HL-60 (cell line): ENCODE data around the gene ELAVL4.

ENCODE experiments used
- POLR2AphosphoS5 ChIP-seq: IDR thresholded peaks from 2 replicates; pipeline ENCODE4 v1.6.1; 2012; ENCODE audit warnings: low read depth
- SPI1 ChIP-seq: IDR thresholded peaks from 2 replicates; pipeline ENCODE4 v1.6.1; 2012; ENCODE audit warnings: low read depth, mild to moderate bottlenecking, borderline replicate concordance
- TF ChIP-seq, protein P1 (sequence below): IDR thresholded peaks from one replicate; pipeline ENCODE4 v1.5.1; 2011; ENCODE audit warnings: low read length, control low read depth, inconsistent platforms; ENCODE audit not compliant: insufficient read depth
- TF ChIP-seq, protein P2 (sequence below): IDR thresholded peaks from 2 replicates; pipeline ENCODE4 v1.6.1; 2012; ENCODE audit warnings: low read depth; ENCODE audit not compliant: insufficient replicate concordance

DNA sequence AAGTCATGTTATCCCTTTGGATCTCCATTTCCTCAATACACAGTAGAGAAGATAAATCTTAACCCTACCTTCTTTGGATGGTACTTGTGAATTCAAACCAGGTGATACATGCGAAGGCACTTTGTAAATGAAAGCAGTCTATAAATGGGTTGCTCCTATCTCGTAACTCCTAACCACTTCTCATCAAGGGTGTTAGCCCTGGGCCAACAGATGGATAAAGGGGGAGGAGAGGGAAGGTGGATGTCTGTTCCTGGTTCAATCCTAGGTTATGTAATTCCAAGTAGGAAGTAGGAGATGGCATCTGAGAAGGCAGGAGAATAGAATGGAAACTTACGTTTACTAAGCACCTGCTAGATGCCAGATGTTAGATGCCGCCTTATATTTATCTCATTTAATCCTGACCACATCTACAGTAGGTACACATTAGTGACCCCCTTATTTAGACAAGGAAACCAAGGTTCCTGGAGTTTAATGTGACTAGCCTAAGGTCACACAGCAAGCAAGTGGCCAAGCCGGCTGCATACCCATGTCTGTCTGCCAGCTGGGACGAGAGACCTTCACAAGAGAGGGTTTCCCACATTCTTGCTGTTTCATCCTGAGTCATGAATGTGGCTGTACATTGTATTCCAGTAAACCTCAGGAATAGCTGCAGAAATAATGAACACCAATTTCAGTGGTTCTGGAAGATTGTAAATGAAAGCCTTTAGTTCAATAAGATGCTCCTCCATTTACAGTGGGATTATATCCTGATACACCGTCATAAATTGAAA lies 47.7 kb downstream of the ELAVL4 start:
- TF ChIP-seq, protein P1, sequence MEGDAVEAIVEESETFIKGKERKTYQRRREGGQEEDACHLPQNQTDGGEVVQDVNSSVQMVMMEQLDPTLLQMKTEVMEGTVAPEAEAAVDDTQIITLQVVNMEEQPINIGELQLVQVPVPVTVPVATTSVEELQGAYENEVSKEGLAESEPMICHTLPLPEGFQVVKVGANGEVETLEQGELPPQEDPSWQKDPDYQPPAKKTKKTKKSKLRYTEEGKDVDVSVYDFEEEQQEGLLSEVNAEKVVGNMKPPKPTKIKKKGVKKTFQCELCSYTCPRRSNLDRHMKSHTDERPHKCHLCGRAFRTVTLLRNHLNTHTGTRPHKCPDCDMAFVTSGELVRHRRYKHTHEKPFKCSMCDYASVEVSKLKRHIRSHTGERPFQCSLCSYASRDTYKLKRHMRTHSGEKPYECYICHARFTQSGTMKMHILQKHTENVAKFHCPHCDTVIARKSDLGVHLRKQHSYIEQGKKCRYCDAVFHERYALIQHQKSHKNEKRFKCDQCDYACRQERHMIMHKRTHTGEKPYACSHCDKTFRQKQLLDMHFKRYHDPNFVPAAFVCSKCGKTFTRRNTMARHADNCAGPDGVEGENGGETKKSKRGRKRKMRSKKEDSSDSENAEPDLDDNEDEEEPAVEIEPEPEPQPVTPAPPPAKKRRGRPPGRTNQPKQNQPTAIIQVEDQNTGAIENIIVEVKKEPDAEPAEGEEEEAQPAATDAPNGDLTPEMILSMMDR = no peak
- TF ChIP-seq POLR2AphosphoS5 = no peak
- TF ChIP-seq, protein P2, sequence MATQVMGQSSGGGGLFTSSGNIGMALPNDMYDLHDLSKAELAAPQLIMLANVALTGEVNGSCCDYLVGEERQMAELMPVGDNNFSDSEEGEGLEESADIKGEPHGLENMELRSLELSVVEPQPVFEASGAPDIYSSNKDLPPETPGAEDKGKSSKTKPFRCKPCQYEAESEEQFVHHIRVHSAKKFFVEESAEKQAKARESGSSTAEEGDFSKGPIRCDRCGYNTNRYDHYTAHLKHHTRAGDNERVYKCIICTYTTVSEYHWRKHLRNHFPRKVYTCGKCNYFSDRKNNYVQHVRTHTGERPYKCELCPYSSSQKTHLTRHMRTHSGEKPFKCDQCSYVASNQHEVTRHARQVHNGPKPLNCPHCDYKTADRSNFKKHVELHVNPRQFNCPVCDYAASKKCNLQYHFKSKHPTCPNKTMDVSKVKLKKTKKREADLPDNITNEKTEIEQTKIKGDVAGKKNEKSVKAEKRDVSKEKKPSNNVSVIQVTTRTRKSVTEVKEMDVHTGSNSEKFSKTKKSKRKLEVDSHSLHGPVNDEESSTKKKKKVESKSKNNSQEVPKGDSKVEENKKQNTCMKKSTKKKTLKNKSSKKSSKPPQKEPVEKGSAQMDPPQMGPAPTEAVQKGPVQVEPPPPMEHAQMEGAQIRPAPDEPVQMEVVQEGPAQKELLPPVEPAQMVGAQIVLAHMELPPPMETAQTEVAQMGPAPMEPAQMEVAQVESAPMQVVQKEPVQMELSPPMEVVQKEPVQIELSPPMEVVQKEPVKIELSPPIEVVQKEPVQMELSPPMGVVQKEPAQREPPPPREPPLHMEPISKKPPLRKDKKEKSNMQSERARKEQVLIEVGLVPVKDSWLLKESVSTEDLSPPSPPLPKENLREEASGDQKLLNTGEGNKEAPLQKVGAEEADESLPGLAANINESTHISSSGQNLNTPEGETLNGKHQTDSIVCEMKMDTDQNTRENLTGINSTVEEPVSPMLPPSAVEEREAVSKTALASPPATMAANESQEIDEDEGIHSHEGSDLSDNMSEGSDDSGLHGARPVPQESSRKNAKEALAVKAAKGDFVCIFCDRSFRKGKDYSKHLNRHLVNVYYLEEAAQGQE = no peak
- no peak for TF ChIP-seq SPI1
